PC-3 (cell line): ENCODE measurements around the gene PTGES. TPM values are rescaled to one million over a fixed set of nuclear protein-coding genes. Genes with fewer than 3 reads are reported as not detected.

ENCODE experiments used
- ATAC-seq: fragments of 200-7000 bp; cut with Tn5 transposase; 2 replicates; pipeline ENCODE4 v1.9.1; 2020; ENCODE audit warnings: mild to moderate bottlenecking, moderate library complexity
- BruUV-seq: library from RNA; stranded (reverse); fragments of 400-500 nt; replicated peaks from 2 replicates; lab custom pipeline; 2021; lab: Mats Ljungman, UMichigan
- CTCF ChIA-PET: fragments of 300-600 bp; sonication (Branson Sonifier 250); formaldehyde crosslinking; loops from one replicate; lab custom pipeline; 2022; ENCODE audit warnings: antibody characterized with exemption; lab: Charles Lee
- POLR2A ChIA-PET: fragments of 300-600 bp; sonication (Branson Sonifier 250); formaldehyde crosslinking; loops from one replicate; lab custom pipeline; 2022; ENCODE audit warnings: antibody characterized with exemption; ENCODE audit not compliant: unreplicated experiment; lab: Charles Lee
- DNase-seq: peaks from one replicate; pipeline ENCODE4 v3.0.0-alpha.2; 2015
- H2AFZ ChIP-seq: fragments of 300-600 bp; sonication (generic); 2 replicates; pipeline ENCODE4 v1.6.0; 2016; ENCODE audit warnings: antibody characterized with exemption, low read length
- H3F3A ChIP-seq: fragments of 300-600 bp; sonication (generic); one replicate; pipeline ENCODE4 v1.6.0; 2017; ENCODE audit warnings: antibody characterized with exemption, low read length, control low read depth, mild to moderate bottlenecking; ENCODE audit not compliant: unreplicated experiment
- H3K27ac ChIP-seq: fragments of 300-600 bp; sonication (generic); 2 replicates; pipeline ENCODE4 v1.5.1; 2016; ENCODE audit warnings: mild to moderate bottlenecking, low read length
- H3K27me3 ChIP-seq: fragments of 300-600 bp; sonication (generic); 2 replicates; pipeline ENCODE4 v1.6.1; 2016; ENCODE audit warnings: low read length, mixed read lengths
- H3K36me3 ChIP-seq: fragments of 300-600 bp; sonication (generic); 2 replicates; pipeline ENCODE4 v1.6.1; 2016; ENCODE audit warnings: low read depth, mixed run types, low read length, mixed read lengths
- H3K4me1 ChIP-seq: fragments of 300-600 bp; sonication (generic); 2 replicates; pipeline ENCODE4 v1.5.1; 2016; ENCODE audit warnings: low read length; ENCODE audit not compliant: insufficient read depth
- H3K4me2 ChIP-seq: fragments of 300-600 bp; sonication (generic); 2 replicates; pipeline ENCODE4 v1.6.0; 2016; ENCODE audit warnings: low read length
- H3K4me3 ChIP-seq: fragments of 300-600 bp; sonication (generic); 2 replicates; pipeline ENCODE4 v1.5.1; 2016; ENCODE audit warnings: mild to moderate bottlenecking, low read length, mixed read lengths
- H3K79me2 ChIP-seq: fragments of 300-600 bp; sonication (generic); 2 replicates; pipeline ENCODE4 v1.6.1; 2017; ENCODE audit warnings: low read length, mixed read lengths
- H3K9ac ChIP-seq: fragments of 300-600 bp; sonication (generic); 2 replicates; pipeline ENCODE4 v1.6.0; 2016; ENCODE audit warnings: mild to moderate bottlenecking, low read length
- H3K9me2 ChIP-seq: fragments of 300-600 bp; sonication (generic); replicated peaks from 2 replicates; pipeline ENCODE4 v1.6.1; 2016; ENCODE audit warnings: mixed run types, low read length, mixed read lengths
- H3K9me3 ChIP-seq: fragments of 300-600 bp; sonication (generic); 2 replicates; pipeline ENCODE4 v1.6.1; 2016; ENCODE audit warnings: low read length, mixed read lengths
- H4K20me1 ChIP-seq: fragments of 300-600 bp; sonication (generic); 2 replicates; pipeline ENCODE4 v1.6.1; 2016; ENCODE audit warnings: low read length, mixed read lengths
- CTCF ChIP-seq: fragments of 300-600 bp; sonication (generic); conservative IDR thresholded peaks from 2 replicates; pipeline ENCODE4 v1.5.1; 2017; ENCODE audit warnings: antibody characterized with exemption, low read depth, mild to moderate bottlenecking, low read length
- EZH2 ChIP-seq: fragments of 300-600 bp; sonication (generic); IDR thresholded peaks from one replicate; pipeline ENCODE4 v1.6.1; 2017; ENCODE audit warnings: antibody characterized with exemption, mild to moderate bottlenecking, low read length; ENCODE audit not compliant: unreplicated experiment
- EZH2phosphoT487 ChIP-seq: fragments of 300-600 bp; sonication (generic); IDR thresholded peaks from 2 replicates; pipeline ENCODE4 v1.6.1; 2018; ENCODE audit warnings: mild to moderate bottlenecking, antibody characterized with exemption, low read length, borderline replicate concordance
- intact Hi-C: fragments of 100-400 bp; cut with micrococcal nuclease; formaldehyde crosslinking; loops from 2 replicates; pipeline ENCODE4 v1.9.0; 2023
- total RNA-seq: library from RNA; depleted of rRNA; stranded (reverse); fragments of >200 nt; gene quantifications from 2 replicates; pipeline ENCODE4 v1.2.3, GENCODE V29; 2014

Gene PTGES
- total RNA-seq, 1 experiment from 2014 or later = 21.0 TPM

GRCh38 chr9:129717991-129718390, 34.9 kb downstream of the PTGES start:
- Histone ChIP-seq H3K27ac (no peak overlapping the region), H3F3A (no peaks in the 10 kb centered on the region), H2AFZ (no peak overlapping the region), H3K9me3 (no peaks in the 10 kb centered on the region), H3K4me1 (no peaks in the 10 kb centered on the region), H3K9ac (no peak overlapping the region), H3K79me2 (no peaks in the 10 kb centered on the region), H4K20me1 (no peaks in the 10 kb centered on the region), H3K27me3 (no peaks in the 10 kb centered on the region), H3K9me2 (no peaks in the 10 kb centered on the region), H3K4me2 (no peak overlapping the region), H3K36me3 (no peaks in the 10 kb centered on the region), H3K4me3 (no peak overlapping the region)
- TF ChIP-seq CTCF (no peak), EZH2 (no peak), EZH2phosphoT487 (no peak)
- DNase-seq (no peak), ATAC-seq (no peak)
- ChIA-PET POLR2A (no interaction called here), CTCF (no interaction called here)
- no TSS peak for BruUV-seq
- intact Hi-C loops = no loop called here

- no peak for TF ChIP-seq EZH2
- Histone ChIP-seq H3K9ac (no peak overlapping the region), H3K27me3 (no peaks in the 10 kb centered on the region), H3K27ac (no peak overlapping the region), H3K9me2 (no peaks in the 10 kb centered on the region), H3K9me3 (no peaks in the 10 kb centered on the region), H3K4me2 (no peak overlapping the region), H3K79me2 (no peaks in the 10 kb centered on the region), H3K4me3 (no peak overlapping the region), H2AFZ (no peak overlapping the region), H3F3A (no peaks in the 10 kb centered on the region), H3K36me3 (no peaks in the 10 kb centered on the region), H3K4me1 (0 out of 2 replicates have a peak, but pooled peaks cover 6% of the 10 kb centered on the region), H4K20me1 (no peaks in the 10 kb centered on the region)
- POLR2A ChIA-PET = no interaction called here
- no TSS peak for BruUV-seq
- no peak for ATAC-seq
- CTCF ChIA-PET = no interaction called here
- intact Hi-C loops = no loop called here
- no peak for DNase-seq
Measured at GRCh38 chr9:129716091-129716490, 36.8 kb downstream of the PTGES start.

GRCh38 chr9:129714511-129715061, 38.3 kb downstream of the PTGES start:
- no peak overlapping the region for H2AFZ ChIP-seq
- H3K9me3 ChIP-seq = no peaks in the 10 kb centered on the region
- no peak overlapping the region for H3K4me2 ChIP-seq
- no peaks in the 10 kb centered on the region for H4K20me1 ChIP-seq
- no peak for ATAC-seq
- H3K4me1 ChIP-seq = 0 out of 2 replicates have a peak, but pooled peaks cover 6% of the 10 kb centered on the region
- H3F3A ChIP-seq = no peaks in the 10 kb centered on the region
- no peaks in the 10 kb centered on the region for H3K27me3 ChIP-seq
- DNase-seq = no peak
- no peak overlapping the region for H3K4me3 ChIP-seq
- no peaks in the 10 kb centered on the region for H3K36me3 ChIP-seq
- intact Hi-C loops = no loop called here
- ChIA-PET CTCF (no interaction called here), POLR2A (no interaction called here)
- TF ChIP-seq EZH2 = no peak
- no peak for TF ChIP-seq CTCF
- TF ChIP-seq EZH2phosphoT487 = no peak
- H3K79me2 ChIP-seq = no peaks in the 10 kb centered on the region
- no peaks in the 10 kb centered on the region for H3K9me2 ChIP-seq
- H3K9ac ChIP-seq = no peak overlapping the region
- BruUV-seq = no TSS peak
- H3K27ac ChIP-seq = no peak overlapping the region
